GM12801 (cell line): Measurements from ENCODE around the gene CASZ1.

Experiments used
- CTCF ChIP-seq: IDR thresholded peaks from one replicate; pipeline ENCODE4 v1.5.1; 2011; ENCODE audit warnings: control low read depth; ENCODE audit not compliant: insufficient read length; ENCODE audit errors: extremely low read depth

Gene CASZ1

GRCh38 chr1:10592373-10592772, 204.1 kb downstream of the CASZ1 start:
- TF ChIP-seq CTCF, result no peak

GRCh38 chr1:10591010-10591409, 205.4 kb downstream of the CASZ1 start:
- TF ChIP-seq CTCF, result no peak

- no peak for TF ChIP-seq CTCF
Measured at GRCh38 chr1:10589074-10589473, 207.4 kb downstream of the CASZ1 start.

- TF ChIP-seq CTCF, result no peak
Measured at GRCh38 chr1:10588640-10589039, 207.8 kb downstream of the CASZ1 start.
